GM18858 (cell line): ENCODE results near the gene CEP131.
"Not testable (repeated sequence)": the region's sequence is repeated elsewhere in the genome, so short reads cannot be mapped to it uniquely, and the experiment has no call there.

Experiments used
- ATAC-seq: cut with Tn5 transposase; IDR thresholded peaks from one replicate; pipeline ENCODE4 v1.9.1; 2021; ENCODE audit not compliant: unreplicated experiment

The CEP131 gene

DNA sequence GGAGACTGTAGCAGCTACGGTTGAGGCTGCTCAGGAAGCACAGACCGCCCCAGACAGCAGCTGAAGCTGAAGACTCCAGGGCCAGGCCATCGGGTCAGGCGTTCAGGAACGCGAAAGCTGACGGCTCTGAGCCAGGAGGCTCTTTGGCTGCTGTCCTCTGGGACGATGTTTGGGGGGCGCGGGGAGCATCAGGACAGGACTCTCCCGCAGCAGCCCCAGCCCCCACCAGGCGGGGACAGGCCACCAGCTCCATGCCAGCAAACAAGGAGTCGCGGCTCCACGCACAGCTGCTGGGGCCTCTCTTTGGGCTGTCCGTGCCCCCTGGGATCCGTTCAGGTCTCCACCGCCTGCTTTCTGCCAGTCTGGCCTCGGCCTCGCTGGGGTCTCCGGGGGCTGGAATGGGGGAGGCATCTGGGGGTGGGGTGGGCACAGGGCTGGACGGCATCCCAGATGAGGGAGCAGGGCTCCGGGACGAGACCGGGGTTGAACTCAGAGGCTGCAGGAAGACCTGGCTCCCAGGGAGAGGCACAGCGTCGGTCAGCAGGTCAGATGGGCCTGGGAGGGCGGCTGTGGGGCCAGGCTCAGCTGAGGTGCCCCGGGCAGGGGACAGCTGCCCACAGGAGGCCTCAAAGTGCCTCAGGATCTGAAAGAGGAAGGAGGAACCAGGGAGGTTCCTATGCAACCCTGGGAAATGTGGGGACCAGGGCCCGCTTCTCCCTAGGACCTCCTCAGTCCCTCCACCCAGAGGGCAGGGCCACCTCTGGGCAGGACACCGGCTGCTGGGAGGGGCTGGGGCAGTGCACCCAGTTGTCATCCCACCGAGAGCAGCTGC, 6.3 kb upstream of the CEP131 start:
- no peak for ATAC-seq

DNA sequence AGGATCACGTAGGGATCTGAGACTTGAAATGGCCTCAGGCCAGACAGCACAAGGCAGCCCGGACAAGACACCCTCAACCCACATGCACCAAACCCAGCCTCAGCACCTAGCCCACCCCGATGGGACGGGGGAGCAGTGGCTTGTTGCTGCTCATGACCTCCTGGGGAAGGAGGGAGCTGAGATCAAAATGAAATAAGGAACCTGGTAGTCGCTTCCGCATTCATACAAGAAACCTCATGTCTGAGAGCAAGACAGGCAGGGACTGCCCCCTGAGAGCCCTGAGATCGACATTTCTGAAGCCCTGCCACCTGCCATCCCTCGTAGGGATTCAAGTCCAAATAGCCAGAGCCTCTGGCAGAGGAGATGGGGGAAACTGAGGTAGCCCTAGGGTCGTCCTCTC, 5.7 kb upstream of the CEP131 start:
- no peak for ATAC-seq

DNA sequence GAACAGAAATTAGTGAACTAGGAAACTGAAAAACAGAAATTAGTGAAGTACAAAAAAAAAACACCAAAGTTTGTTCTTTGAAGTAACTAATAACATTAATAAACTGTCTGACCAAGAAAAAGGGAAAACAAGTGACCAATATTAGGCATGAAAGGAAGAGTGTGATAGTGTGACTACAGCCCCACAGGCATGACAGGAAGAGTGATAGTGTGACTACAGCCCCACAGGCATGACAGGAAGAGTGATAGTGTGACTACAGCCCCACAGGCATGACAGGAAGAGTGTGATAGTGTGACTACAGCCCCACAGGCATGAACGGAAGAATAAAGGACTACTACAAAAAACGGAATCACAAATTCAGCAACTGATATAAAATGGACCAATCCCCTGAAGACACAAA, 4.9 kb upstream of the CEP131 start:
- ATAC-seq, result not testable (repeated sequence)

DNA sequence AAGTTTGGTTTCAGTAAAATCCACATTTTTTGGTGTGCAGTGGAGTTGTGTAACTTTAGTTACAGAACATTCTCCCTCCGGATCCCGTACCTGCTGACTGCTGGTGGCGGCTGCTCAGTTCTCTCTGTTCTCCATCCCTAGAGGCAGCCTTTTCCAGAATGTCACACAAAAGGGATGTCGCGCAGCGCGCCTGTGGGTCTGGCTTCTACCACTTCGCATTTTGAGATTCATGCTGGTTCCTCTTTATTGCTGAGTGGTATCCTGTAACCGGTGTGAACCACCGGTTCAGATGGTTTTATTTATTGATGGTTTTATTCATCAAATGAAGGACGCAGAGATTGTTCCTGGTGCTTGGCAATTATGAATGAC, 981 bp upstream of the CEP131 start:
- ATAC-seq, result no peak

DNA sequence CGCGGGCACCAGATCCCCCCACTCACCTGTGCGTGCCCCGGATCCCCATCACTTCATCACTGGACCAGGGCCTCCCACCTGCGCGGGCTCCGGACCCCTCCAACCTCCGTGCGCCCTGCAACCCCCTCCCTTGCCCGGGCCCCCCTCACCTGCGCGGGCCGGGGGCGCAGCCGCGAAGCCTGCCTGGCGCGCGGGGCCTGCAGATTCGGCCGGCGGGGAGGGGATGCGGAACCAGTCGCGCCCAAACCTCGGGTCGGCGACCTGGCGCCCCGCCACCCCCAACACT, 202 bp downstream of the CEP131 start:
- no peak for ATAC-seq

DNA sequence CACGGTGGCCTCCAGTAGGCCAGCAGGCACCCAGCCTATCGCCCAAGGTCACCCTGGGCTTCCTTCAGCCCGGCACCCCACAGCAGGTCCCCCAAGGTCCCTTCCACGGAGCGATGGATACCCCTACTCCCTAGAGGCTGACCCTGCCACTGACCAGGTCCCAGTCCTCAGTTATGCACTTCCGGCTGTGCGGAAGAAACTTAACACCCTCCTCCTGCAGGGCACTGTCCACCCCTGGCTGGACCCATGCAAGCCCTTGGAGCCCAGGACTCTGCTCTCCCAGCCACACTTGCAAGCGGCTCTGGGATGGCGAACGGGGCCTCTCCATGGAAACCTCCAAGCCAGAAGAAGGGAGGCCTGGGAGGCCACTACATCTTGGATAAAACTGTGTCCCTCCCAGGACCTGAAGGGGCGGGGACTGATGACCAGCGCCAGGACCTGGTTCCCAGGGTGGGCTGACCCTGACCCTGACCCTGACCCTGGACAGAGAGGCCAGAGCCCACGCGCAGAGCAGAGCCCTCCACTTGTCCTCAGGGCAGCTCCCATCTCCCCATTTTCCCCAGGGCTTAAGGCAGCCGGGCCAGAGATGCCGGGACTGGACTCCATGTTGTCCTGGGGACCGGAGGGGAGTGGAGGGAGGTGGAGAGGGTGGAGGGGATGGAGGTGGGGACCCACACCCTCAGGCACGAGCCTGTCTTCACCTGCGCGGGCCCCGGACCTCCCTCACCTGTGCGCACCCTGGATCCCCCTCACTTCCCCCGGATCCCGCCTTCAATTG, 734 bp downstream of the CEP131 start:
- no peak for ATAC-seq

DNA sequence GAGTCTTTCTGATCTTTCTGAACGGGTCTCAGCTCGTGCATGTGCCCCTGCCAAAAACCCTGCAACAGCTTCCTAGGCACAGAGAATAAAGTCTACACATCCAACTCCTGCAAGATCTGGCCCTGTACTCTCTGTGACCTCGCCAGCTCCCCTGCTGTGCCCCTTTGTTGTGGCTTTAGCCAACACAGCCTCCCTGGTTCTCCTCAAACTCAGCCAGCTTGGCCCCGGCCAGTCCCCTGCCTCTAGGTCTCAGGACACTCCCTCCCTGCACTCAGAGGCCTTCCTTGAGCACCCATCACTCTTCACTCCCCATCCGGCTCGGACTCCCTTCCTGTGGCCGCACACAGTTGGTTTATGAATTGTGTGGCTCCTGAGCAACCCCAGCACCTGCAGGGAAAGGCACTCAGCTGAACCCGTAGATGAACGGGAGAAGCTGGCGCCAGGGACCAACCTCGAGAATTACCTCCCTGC, 1.4 kb downstream of the CEP131 start:
- no peak for ATAC-seq

DNA sequence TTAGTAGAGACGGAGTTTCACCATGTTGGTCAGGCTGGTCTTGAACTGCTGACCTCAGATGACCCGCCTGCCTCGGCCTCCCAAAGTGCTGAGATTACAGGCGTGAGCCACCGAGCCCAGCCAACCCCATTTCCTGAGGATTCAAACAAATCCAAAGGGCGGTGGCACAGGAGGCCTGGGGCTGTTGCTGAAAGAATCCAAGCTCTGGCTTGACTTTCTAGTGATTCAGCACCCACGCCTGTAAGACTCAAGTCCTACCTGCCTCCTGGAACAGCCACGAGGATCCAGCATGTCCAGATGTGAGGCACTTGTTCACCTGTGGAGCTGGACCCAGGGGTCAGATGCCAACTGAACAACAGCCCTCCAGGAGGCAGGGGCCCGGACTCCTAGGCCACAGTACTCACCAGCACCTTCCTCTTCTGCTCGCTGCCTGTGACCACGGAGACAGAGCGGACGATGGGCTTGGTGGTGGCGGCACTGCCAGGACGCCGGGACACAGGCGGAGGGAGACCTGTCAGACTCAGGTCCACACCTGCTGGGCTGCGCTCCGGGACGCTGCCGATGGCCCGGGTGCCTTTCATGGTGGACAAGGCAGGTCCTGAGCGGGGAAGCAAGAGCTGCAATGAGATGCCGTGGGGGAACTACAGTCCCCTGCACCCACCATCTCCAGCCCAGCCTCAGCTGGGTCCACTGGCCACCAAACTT, 3.1 kb downstream of the CEP131 start:
- no peak for ATAC-seq

DNA sequence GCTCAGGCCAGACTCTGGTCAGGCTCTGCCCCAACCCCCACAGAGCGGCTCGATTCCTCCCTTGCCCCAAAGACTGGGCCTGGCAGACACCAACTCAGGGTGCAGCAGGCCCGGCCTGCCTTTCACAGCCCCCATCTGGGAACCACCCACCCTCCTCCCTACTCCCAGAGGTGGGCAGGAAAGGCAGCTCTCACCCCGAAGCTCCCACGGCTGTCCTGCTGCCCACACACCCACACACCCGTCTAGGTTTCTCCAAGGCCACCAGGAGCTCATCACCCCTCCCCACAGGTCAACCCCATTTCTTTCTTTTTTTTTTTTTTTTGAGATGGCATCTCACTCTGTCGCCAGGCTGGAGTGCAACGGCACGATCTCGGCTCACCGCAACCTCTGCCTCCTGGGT, 3.8 kb downstream of the CEP131 start:
- ATAC-seq, result no peak

DNA sequence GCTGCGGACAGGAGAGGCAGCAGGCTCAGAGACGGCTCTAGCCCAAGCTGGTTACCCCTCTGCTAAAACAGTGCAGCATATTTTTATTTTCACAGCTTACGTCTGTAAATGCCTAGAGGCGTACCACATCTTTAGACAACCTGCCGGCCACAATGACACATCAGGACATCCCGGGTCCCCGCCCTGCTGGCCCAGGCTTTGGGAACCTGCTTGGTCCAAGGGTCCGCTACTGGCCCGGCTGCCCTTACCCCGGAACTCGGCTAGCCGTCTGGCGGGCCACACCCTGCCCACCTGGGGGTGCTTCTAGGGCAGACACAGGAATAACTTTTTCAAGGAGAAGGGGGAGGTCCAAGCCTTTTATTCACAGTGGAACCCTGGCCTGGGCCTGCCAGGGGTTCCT, 4.3 kb downstream of the CEP131 start:
- ATAC-seq, result no peak

DNA sequence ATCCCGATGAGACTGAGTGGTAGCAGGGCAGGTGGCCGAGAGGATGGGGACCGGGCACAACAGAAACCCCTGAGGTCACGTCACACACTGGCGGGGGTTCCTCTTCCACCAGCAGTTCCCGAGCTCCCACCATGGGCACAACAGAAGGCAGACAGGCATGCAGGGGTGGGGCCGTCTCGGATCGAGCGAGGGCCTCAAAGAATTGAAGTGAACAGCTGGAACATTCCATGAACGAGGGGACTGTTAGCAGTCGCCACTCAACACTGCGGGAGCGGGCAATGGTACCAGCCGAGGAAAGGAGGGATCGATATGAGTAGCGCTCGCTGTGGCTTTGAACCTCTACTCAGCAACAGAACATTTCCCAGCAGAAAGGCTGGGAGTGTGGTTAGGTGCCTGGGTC, 5.3 kb downstream of the CEP131 start:
- no peak for ATAC-seq

DNA sequence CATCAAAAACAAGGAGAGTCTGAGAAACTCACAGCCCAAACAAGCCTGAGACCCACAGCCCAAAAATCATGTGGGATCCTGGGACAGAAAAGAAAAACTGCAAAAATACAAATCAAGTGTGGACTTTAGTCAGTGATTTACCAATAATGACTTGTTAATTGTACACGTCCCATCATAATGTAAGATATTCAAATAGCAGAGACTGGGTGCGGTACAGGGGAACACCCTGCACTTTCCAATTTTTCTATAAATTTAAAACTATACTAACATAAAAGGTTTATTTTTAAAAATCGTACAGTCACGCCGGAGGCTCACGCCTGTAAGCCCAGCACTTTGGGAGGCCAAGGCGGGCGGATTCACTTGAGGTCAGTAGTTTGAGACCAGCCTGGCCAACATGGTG, 8.8 kb downstream of the CEP131 start:
- ATAC-seq, result no peak

DNA sequence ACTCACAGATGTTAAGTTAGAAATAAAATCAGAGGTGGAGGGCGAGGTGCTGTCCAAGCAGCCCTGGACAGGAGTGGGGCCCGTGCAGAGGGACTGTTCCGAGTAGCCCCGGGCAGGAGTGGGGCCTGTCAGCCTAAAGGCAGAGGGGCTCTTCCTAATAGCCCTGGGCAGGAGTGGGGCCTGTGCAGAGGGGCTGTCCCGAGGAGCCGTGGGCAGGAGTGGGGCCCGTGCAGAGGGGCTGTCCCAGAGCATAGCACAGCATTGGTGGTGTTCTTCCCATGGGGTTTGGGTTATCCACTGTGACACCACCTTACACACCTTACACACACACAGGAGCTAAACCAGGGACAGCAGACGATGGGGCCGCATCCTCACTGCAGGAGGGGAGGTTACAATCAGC, 10.4 kb downstream of the CEP131 start:
- no peak for ATAC-seq

DNA sequence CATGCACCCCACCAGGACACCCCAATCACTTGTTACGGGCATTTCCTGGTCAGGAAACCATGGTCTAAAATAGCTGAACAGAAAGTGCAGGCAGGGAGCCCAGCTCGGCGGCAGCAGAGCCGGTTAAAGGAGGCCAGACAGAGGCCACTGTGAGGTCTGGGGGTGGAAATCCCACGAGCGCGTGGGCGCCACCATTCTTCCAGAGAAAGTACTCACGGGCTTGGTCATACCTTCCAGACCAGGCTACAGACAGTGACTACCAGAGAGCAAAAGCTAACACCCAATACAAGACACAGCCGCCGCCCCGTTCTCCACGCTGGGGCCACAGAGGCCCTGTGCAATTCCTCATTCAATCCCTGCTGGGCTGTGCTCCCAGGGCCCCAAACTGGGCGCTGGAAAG, 11.9 kb downstream of the CEP131 start:
- ATAC-seq, result no peak

DNA sequence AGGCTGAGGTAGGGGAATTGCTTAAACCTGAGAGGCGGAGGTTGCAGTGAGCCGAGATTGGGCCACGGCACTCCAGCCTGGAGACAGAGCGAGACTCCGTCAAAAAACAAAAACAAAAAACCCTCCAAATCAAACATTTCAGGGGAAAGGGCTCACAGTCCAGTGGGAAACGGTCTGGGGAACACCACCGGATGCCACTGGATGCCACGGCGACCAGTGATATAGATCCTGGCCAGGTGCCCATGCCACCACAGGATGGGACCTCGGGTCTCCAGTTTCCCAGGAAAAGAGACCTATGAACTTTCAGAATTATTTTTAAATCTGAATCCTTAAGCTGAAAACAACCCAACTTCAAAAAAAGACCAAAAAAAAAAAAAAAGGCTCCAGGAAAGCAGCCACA, 12.3 kb downstream of the CEP131 start:
- ATAC-seq, result no peak

DNA sequence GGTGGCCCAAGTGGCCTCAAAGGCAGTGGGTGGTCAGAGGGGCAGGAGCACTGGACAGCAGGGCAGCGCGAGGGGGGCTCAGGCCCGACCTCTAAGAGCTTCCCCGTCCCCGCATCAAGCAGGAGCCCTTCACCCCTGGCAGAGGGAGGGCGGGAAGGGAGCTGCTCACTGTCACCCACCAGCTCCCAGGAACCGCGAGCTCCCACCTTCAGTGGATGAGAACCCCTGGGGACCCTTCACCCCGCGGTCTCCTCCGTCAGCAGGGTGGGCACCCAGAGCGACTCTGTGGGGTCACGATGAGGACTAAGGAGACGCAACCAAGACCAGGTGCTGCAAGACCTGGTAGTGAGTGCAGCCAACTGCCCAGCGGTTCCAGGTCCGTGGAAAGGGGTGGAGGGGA, 13.6 kb downstream of the CEP131 start:
- ATAC-seq, result no peak

DNA sequence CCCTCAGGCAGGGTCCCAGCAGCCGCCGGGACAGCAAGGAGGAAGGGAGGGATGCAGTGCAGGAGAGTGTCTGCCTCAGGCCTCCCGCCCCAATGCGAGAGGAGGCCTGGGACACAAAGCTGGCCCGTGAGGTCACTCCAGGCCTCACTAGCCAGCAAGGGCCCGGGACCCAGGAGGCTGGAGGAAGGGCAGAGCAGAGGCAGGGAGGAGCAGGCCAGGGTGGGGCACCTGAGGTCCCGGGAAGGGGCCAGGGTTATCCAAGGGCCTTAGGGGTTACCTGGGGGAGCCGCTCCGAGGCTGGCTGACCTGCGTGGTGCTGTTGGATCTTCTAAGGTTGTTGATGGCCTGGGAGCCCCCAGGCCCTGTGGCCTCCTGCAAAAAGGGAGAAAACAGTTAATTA, 14.1 kb downstream of the CEP131 start:
- ATAC-seq, result no peak

DNA sequence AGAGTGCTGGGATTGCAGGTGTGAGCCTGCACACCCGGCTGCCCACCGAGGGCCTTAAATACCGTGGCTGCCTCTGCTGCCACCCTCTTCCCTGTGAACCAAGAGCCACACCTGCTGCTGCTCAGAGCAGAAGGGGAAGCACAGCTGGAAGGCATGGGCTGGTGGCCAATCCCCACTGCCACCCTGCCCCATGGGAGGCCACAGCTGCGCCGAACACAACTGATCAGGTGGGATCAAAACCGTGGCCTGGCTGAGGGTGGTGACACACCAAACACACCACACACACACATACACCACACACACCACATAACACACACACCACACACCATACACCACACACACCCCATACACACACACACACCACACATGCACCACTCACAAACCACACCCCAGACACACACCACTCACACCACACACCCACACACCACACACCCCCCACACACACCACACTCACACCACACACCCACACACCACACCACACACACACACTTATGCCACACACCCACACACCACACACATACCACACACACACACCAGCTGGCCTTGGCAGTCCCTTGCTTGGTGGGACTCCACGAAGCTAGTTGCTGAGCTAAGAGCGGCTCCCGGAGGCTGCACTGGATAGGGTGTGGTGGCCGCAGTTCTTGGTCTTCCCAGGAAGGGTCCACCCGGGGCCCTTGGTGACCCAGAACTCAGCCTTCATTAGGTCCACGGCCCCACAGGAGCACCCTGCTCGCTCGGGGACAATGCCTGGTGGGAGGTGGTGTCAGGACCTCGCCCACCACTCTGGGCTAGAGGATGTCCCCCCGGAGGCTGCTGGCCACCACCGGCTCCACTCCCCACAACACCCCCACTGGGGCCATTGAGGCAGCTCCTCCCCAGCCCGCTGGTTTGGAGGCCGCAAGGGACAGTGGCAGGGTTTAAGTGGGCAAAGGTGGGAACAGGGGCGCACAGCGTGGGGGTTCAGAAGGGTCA, 14.9 kb downstream of the CEP131 start:
- no peak for ATAC-seq

DNA sequence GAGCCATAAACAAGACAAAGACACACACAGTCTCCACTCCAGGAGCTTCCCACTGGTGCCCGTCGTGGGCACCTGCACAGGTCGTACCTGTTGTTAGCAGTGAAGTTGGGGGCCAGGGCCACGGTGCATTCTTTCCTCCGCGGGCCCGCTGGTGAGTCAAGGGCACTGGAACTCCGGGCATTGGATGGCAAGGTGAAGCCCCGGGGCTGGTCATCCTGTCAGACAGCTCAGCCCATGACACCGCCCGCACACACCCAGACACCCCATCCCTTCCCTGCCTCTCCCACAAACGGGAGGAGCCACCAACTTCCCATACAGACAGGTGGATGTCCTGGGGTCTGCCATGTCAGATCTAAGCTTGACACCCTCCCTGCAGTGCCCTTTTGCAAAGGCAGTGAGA, 16.1 kb downstream of the CEP131 start:
- ATAC-seq, result no peak

DNA sequence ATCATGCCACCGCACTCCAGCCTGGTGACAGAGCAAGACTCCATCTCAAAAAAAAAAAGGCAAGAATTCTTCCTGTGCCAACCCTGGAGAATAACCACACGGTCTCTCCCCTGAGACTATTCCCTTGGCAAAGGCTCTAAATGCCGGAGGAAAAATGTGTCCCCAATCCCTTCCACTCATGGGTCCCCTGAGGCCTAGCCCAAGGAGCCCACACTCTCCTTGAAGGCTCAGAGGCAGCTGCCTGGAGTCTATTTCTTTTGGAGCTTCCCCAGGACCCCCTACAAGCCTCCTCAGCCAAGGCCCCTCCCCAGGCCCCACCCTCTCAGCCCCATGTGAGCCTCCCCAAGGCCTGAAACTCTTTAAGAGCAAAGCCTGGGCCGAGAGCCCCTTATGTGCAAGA, 16.6 kb downstream of the CEP131 start:
- ATAC-seq, result no peak

DNA sequence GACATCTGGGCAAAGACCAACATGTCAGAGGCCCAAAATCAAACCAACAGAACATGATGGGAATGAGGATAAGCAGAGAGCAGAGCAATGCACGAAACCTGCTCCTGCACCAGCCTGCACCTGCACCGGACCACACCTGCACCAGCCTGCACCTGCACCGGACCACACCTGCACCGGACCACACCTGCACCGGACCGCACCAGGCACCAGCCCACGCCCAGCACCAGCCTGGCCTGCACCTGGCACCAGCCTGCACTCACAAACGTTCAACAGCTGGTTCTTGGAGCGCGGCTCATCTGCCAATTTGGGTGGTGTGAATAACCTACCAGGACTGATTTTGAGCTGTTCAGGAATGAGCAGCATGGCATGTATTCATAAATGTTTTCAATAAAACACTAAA, 18.2 kb downstream of the CEP131 start:
- no peak for ATAC-seq
